ENCODE data around the gene POLK.
A peak's percentile ranks its signal among the peaks of the same experiment; 100 is the strongest.

POLK gene

GRCh38 chr5:75511435-75512382, at the start of gene POLK, which contains the start of gene CERT1:
Gene POLK, plus strand, starts transcription at chr5:75511891.
Gene CERT1, minus strand, starts transcription at chr5:75511629. Its CDS starts 422 bp downstream, at chr5:75511207.
- peak within 1 kb of the TSS; percentile 87 for H3K27ac ChIP-seq
- DNase-seq (ENCODE audit: low spot score): peak; percentile 100
- no peak for TF ChIP-seq CTCF (conservative IDR thresholded peaks at IDR 0.05; ENCODE audit: low read depth)
- CTCF ChIA-PET: interaction anchor here (0.5 kb wide), 1 partner anchor 1167 kb away, joined by 3 read pairs; no protein-coding TSS in a partner anchor
- POLR2A ChIA-PET (ENCODE audit: low non-redundant PET): interaction anchor here (0.6 to 0.7 kb wide), 2 partner anchors 90 to 157 kb away, joined by 3 to 4 read pairs; no protein-coding TSS in a partner anchor

- peak; percentile 23 for DNase-seq (ENCODE audit: low spot score)
- ChIA-PET CTCF (no interaction called here), POLR2A (ENCODE audit: low non-redundant PET) (no interaction called here)
- no peak overlapping the region for H3K27ac ChIP-seq
- no peak for TF ChIP-seq CTCF (conservative IDR thresholded peaks at IDR 0.05; ENCODE audit: low read depth)
Measured at GRCh38 chr5:75463726-75464125, 48.0 kb upstream of the POLK start.

GRCh38 chr5:75465480-75465879, 46.2 kb upstream of the POLK start:
- ChIA-PET POLR2A (ENCODE audit: low non-redundant PET) (no interaction called here), CTCF (interaction anchor here (1.2 kb wide), 1 partner anchor 189 kb away, joined by 3 read pairs; no protein-coding TSS in a partner anchor)
- H3K27ac ChIP-seq: no peak overlapping the region
- no peak for DNase-seq (ENCODE audit: low spot score)
- TF ChIP-seq CTCF (conservative IDR thresholded peaks at IDR 0.05; ENCODE audit: low read depth): no peak

- CTCF ChIA-PET: interaction anchor here (0.6 kb wide), 1 partner anchor 29 kb away, joined by 3 read pairs; no protein-coding TSS in a partner anchor
- POLR2A ChIA-PET (ENCODE audit: low non-redundant PET): no interaction called here
- no peak overlapping the region for H3K27ac ChIP-seq
- no peak for DNase-seq (ENCODE audit: low spot score)
- no peak for TF ChIP-seq CTCF (conservative IDR thresholded peaks at IDR 0.05; ENCODE audit: low read depth)
Measured at GRCh38 chr5:75466006-75466716, 45.5 kb upstream of the POLK start.

GRCh38 chr5:75468593-75468992, 43.1 kb upstream of the POLK start:
- ChIA-PET CTCF (interaction anchor here (0.6 kb wide), 1 partner anchor 249 kb away, joined by 3 read pairs; the partner anchor contains the start of gene POC5), POLR2A (ENCODE audit: low non-redundant PET) (no interaction called here)
- no peak for DNase-seq (ENCODE audit: low spot score)
- H3K27ac ChIP-seq: no peak overlapping the region
- TF ChIP-seq CTCF (conservative IDR thresholded peaks at IDR 0.05; ENCODE audit: low read depth): no peak

GRCh38 chr5:75469017-75469416, 42.7 kb upstream of the POLK start:
- CTCF ChIA-PET: no interaction called here
- POLR2A ChIA-PET (ENCODE audit: low non-redundant PET): no interaction called here
- no peak for DNase-seq (ENCODE audit: low spot score)
- no peak overlapping the region for H3K27ac ChIP-seq
- TF ChIP-seq CTCF (conservative IDR thresholded peaks at IDR 0.05; ENCODE audit: low read depth): no peak
